H9 (cell line): ENCODE measurements around the gene ACOXL. TPM values are rescaled to one million over a fixed set of nuclear protein-coding genes. Genes with fewer than 3 reads are reported as not detected.

Source experiments
- DNase-seq: peaks from one replicate; pipeline ENCODE4 v3.0.0-alpha.2; 2017
- H2AFZ ChIP-seq: one replicate; pipeline ENCODE4 v1.6.1; 2013; ENCODE audit warnings: mild to moderate bottlenecking, low read length, control low read depth, moderate library complexity
- H2AK5ac ChIP-seq: 2 replicates; pipeline ENCODE4 v1.6.1; 2013; ENCODE audit warnings: low read length, control low read depth, mixed read lengths; ENCODE audit not compliant: insufficient read length
- H2BK120ac ChIP-seq: one replicate; pipeline ENCODE4 v1.6.1; 2013; ENCODE audit warnings: low read depth, mild to moderate bottlenecking, low read length, control low read depth, inconsistent platforms; ENCODE audit not compliant: poor library complexity, severe bottlenecking
- H2BK12ac ChIP-seq: 2 replicates; pipeline ENCODE4 v1.6.1; 2013; ENCODE audit warnings: low read length, control low read depth, mixed read lengths, low read depth; ENCODE audit not compliant: insufficient read length
- H2BK15ac ChIP-seq: 2 replicates; pipeline ENCODE4 v1.6.1; 2013; ENCODE audit warnings: low read depth, low read length, control low read depth
- H2BK20ac ChIP-seq: one replicate; pipeline ENCODE4 v1.6.1; 2013; ENCODE audit warnings: low read depth, mild to moderate bottlenecking, low read length, control low read depth, inconsistent platforms; ENCODE audit not compliant: poor library complexity, severe bottlenecking
- H2BK5ac ChIP-seq: 2 replicates; pipeline ENCODE4 v1.6.1; 2013; ENCODE audit warnings: low read length, control low read depth, mixed read lengths; ENCODE audit not compliant: insufficient read length
- H3K14ac ChIP-seq: 2 replicates; pipeline ENCODE4 v1.6.1; 2013; ENCODE audit warnings: low read length, control low read depth; ENCODE audit not compliant: insufficient read depth
- H3K18ac ChIP-seq: 2 replicates; pipeline ENCODE4 v1.6.1; 2013; ENCODE audit warnings: low read depth, mild to moderate bottlenecking, mixed read lengths, low read length, control low read depth; ENCODE audit not compliant: insufficient read length
- H3K23ac ChIP-seq: 2 replicates; pipeline ENCODE4 v1.6.1; 2013; ENCODE audit warnings: low read length, control low read depth, mixed read lengths, low read depth; ENCODE audit not compliant: insufficient read length
- H3K23me2 ChIP-seq: 2 replicates; pipeline ENCODE4 v1.6.1; 2013; ENCODE audit warnings: low read depth, mild to moderate bottlenecking, mixed read lengths, low read length, control low read depth; ENCODE audit not compliant: insufficient read length, poor library complexity, severe bottlenecking
- H3K27ac ChIP-seq: 2 replicates; pipeline ENCODE4 v1.5.1; 2013; ENCODE audit warnings: low read length, control low read depth, mixed read lengths, low read depth; ENCODE audit not compliant: insufficient read length
- H3K27me3 ChIP-seq: 2 replicates; pipeline ENCODE4 v1.6.1; 2013; ENCODE audit warnings: low read length, control low read depth, inconsistent platforms; ENCODE audit not compliant: insufficient read depth
- H3K4ac ChIP-seq: 2 replicates; pipeline ENCODE4 v1.6.1; 2013; ENCODE audit warnings: low read depth, mild to moderate bottlenecking, control low read depth, inconsistent platforms, low read length, moderate library complexity
- H3K4me1 ChIP-seq: 2 replicates; pipeline ENCODE4 v1.6.1; 2013; ENCODE audit warnings: low read length, control low read depth, inconsistent platforms; ENCODE audit not compliant: insufficient read depth
- H3K4me2 ChIP-seq: 2 replicates; pipeline ENCODE4 v1.6.1; 2013; ENCODE audit warnings: low read length, control low read depth, mixed read lengths; ENCODE audit not compliant: insufficient read length, insufficient read depth
- H3K56ac ChIP-seq: 2 replicates; pipeline ENCODE4 v1.6.1; 2013; ENCODE audit warnings: low read depth, mild to moderate bottlenecking, mixed read lengths, low read length, control low read depth; ENCODE audit not compliant: insufficient read length
- H3K79me1 ChIP-seq: 2 replicates; pipeline ENCODE4 v1.6.1; 2013; ENCODE audit warnings: low read depth, mild to moderate bottlenecking, moderate library complexity, low read length, control low read depth, inconsistent platforms; ENCODE audit not compliant: insufficient read depth, poor library complexity, severe bottlenecking
- H3K79me2 ChIP-seq: 2 replicates; pipeline ENCODE4 v1.6.1; 2013; ENCODE audit warnings: low read length, control low read depth, inconsistent platforms; ENCODE audit not compliant: insufficient read depth
- H3K9ac ChIP-seq: 2 replicates; pipeline ENCODE4 v1.6.1; 2013; ENCODE audit warnings: low read length, control low read depth, mixed read lengths; ENCODE audit not compliant: insufficient read length; ENCODE audit errors: extremely low read depth
- H3K9me3 ChIP-seq: one replicate; pipeline ENCODE4 v1.6.1; 2013; ENCODE audit warnings: low read depth, low read length, inconsistent platforms; ENCODE audit not compliant: control insufficient read depth
- H3T11ph ChIP-seq: one replicate; pipeline ENCODE4 v1.6.1; 2013; ENCODE audit warnings: mild to moderate bottlenecking, low read length, control low read depth, inconsistent platforms
- H4K20me1 ChIP-seq: one replicate; pipeline ENCODE4 v1.6.1; 2013; ENCODE audit not compliant: control insufficient read depth, insufficient read length, insufficient read depth
- H4K5ac ChIP-seq: 2 replicates; pipeline ENCODE4 v1.6.1; 2013; ENCODE audit warnings: low read depth, mild to moderate bottlenecking, mixed read lengths, low read length, control low read depth; ENCODE audit not compliant: insufficient read length
- H4K8ac ChIP-seq: replicated peaks from 2 replicates; pipeline ENCODE4 v1.6.1; 2013; ENCODE audit warnings: low read length, control low read depth, mixed read lengths, low read depth; ENCODE audit not compliant: insufficient read length
- H4K91ac ChIP-seq: 2 replicates; pipeline ENCODE4 v1.6.1; 2013; ENCODE audit warnings: low read depth, mild to moderate bottlenecking, moderate library complexity, mixed read lengths, low read length, control low read depth; ENCODE audit not compliant: insufficient read length
- H3K27ac Mint-ChIP-seq, 3 experiments: 2 replicates in 2 of 3; 3 replicates in 1 of 3; pipeline ENCODE4 v1.8.0; 2020 to 2021; ENCODE audit warnings: mixed read lengths in 3 of 3, mild to moderate bottlenecking in 1 of 3, moderate library complexity in 1 of 3
- H3K27me3 Mint-ChIP-seq: 2 replicates; pipeline ENCODE4 v1.8.0; 2021; ENCODE audit warnings: low read depth, mild to moderate bottlenecking, moderate library complexity, mixed read lengths
- H3K36me3 Mint-ChIP-seq, 3 experiments: 2 replicates in 2 of 3; 3 replicates in 1 of 3; pipeline ENCODE4 v1.8.0; 2020 to 2021; ENCODE audit warnings: low read depth in 3 of 3, mixed read lengths in 3 of 3; ENCODE audit not compliant: insufficient read depth in 1 of 3
- H3K4me1 Mint-ChIP-seq, 2 experiments: 2 replicates each; pipeline ENCODE4 v1.8.0; 2020; ENCODE audit warnings: mixed read lengths in 2 of 2
- H3K4me3 Mint-ChIP-seq, 2 experiments: 2 replicates in 1 of 2; 3 replicates in 1 of 2; pipeline ENCODE4 v1.8.0; 2020 to 2021; ENCODE audit warnings: mild to moderate bottlenecking in 2 of 2, mixed read lengths in 2 of 2, moderate library complexity in 1 of 2
- H3K9me3 Mint-ChIP-seq, 2 experiments: 2 replicates in 1 of 2; 3 replicates in 1 of 2; pipeline ENCODE4 v1.8.0; 2020; ENCODE audit warnings: mild to moderate bottlenecking in 2 of 2, mixed read lengths in 2 of 2, moderate library complexity in 1 of 2
- CTCF ChIP-seq: fragments of 200-600 bp; sonication (generic); conservative IDR thresholded peaks from 3 replicates; pipeline ENCODE4 v1.8.0; 2021; ENCODE audit warnings: antibody characterized with exemption, mild to moderate bottlenecking
- WGBS: extraction: QIAGEN DNeasy Blood & Tissue Kit; methylation state at CpG from one replicate; pipeline ENCODE4 v1.1.7; 2013; ENCODE audit warnings: missing lambda C conversion rate, low lambda C conversion rate, mixed read lengths; ENCODE audit not compliant: insufficient read length; ENCODE audit errors: extremely low coverage; 5-methylcytosine and 5-hydroxymethylcytosine counted together
- total RNA-seq: library from RNA; stranded (reverse); gene quantifications from 2 replicates; pipeline ENCODE4 v1.2.1, GENCODE V29; 2021

The ACOXL gene
- total RNA-seq, 1 experiment from 2014 or later: 37.6 TPM

GRCh38 chr2:111155610-111156009 lies 423.2 kb downstream of the ACOXL start:
- H3K79me2 ChIP-seq: no peaks in the 10 kb centered on the region
- no peak overlapping the region for H2AK5ac ChIP-seq
- H3K14ac ChIP-seq: no peak overlapping the region
- Mint-ChIP-seq H3K27me3 (no peaks in the 10 kb centered on the region), H3K36me3 (peaks cover 30 to 83% (median 69%) of the 10 kb centered on the region in 3 experiments; a peak in 6 of 7 replicates), H3K4me1 (peaks cover 19 to 29% of the 10 kb centered on the region in 2 experiments), H3K27ac (no peak overlapping the region), H3K4me3 (no peak overlapping the region), H3K9me3 (no peaks in the 10 kb centered on the region)
- H3K56ac ChIP-seq: no peak overlapping the region
- no peak overlapping the region for H4K5ac ChIP-seq
- no peak for DNase-seq
- no peak overlapping the region for H3K27ac ChIP-seq
- H2AFZ ChIP-seq: no peak overlapping the region
- no peak overlapping the region for H2BK12ac ChIP-seq
- peaks cover 3% of the 10 kb centered on the region; the same call in 1 of the 2 replicates for H3K4me1 ChIP-seq
- H3K9me3 ChIP-seq: no peaks in the 10 kb centered on the region
- H3K18ac ChIP-seq: no peak overlapping the region
- no peaks in the 10 kb centered on the region for H3K23me2 ChIP-seq
- H3K4me2 ChIP-seq: no peak overlapping the region
- H4K91ac ChIP-seq: no peak overlapping the region
- H2BK15ac ChIP-seq: no peak overlapping the region
- H3T11ph ChIP-seq: no peak overlapping the region
- no peak overlapping the region for H3K9ac ChIP-seq
- no peak overlapping the region for H2BK120ac ChIP-seq
- no peak overlapping the region for H3K23ac ChIP-seq
- no peak overlapping the region for H4K8ac ChIP-seq
- no peak overlapping the region for H3K4ac ChIP-seq
- peaks cover 9% of the 10 kb centered on the region for H3K79me1 ChIP-seq
- H2BK20ac ChIP-seq: no peak overlapping the region
- no peak for TF ChIP-seq CTCF
- H3K27me3 ChIP-seq: no peaks in the 10 kb centered on the region
- no CpG with 5 or more reads among the region's 1 CpG for WGBS
- H4K20me1 ChIP-seq: no peaks in the 10 kb centered on the region
- H2BK5ac ChIP-seq: no peak overlapping the region
